Measurements from ENCODE around the gene BEND6.
"Not testable (repeated sequence)": the region's sequence is repeated elsewhere in the genome, so short reads cannot be mapped to it uniquely, and the experiment has no call there.

DNA sequence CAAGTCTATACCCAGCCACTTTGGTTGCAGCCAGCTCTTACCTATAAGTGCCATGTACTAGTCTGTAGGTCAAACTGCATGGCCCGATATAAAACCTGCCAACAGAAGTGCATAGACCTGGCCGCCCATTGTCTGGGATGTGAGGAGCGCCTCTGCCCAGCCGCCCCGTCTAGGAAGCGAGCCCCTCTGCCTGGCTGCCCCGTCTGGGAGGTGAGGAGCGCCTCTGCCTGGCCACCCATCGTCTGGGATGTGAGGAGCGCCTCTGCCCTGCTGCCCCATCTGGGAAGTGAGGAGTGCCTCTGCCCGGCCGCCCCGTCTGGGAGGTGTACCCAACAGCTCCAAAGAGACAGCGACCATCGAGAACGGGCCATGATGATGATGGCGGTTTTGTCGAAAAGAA lies 44.8 kb downstream of the BEND6 start:
- TF ChIP-seq EZH2phosphoT487 (IDR thresholded peaks at IDR 0.05; ENCODE audit: low read depth), result not testable (repeated sequence)
- TF ChIP-seq, protein P1, sequence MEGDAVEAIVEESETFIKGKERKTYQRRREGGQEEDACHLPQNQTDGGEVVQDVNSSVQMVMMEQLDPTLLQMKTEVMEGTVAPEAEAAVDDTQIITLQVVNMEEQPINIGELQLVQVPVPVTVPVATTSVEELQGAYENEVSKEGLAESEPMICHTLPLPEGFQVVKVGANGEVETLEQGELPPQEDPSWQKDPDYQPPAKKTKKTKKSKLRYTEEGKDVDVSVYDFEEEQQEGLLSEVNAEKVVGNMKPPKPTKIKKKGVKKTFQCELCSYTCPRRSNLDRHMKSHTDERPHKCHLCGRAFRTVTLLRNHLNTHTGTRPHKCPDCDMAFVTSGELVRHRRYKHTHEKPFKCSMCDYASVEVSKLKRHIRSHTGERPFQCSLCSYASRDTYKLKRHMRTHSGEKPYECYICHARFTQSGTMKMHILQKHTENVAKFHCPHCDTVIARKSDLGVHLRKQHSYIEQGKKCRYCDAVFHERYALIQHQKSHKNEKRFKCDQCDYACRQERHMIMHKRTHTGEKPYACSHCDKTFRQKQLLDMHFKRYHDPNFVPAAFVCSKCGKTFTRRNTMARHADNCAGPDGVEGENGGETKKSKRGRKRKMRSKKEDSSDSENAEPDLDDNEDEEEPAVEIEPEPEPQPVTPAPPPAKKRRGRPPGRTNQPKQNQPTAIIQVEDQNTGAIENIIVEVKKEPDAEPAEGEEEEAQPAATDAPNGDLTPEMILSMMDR (IDR thresholded peaks at IDR 0.05; ENCODE audit: low read depth, low read length), result not testable (repeated sequence)
